Naive thymus-derived CD4-positive, alpha-beta T cell (primary cell): ENCODE results near the gene DPP10. TPM values are rescaled to one million over a fixed set of nuclear protein-coding genes. Genes with fewer than 3 reads are reported as not detected.

Experiments used
- ATAC-seq: fragments of 150-1000 bp; cut with Tn5 transposase; 2 replicates; pipeline ENCODE4 v1.10.0; 2021; ENCODE audit warnings: mild to moderate bottlenecking, moderate library complexity
- CTCF ChIA-PET: fragments of 350-600 bp; sonication (Branson Sonifier 250); formaldehyde crosslinking; loops from one replicate; lab custom pipeline; 2021; ENCODE audit warnings: antibody characterized with exemption; lab: Charles Lee
- POLR2A ChIA-PET: fragments of 350-600 bp; sonication (Branson Sonifier 250); formaldehyde crosslinking; loops from one replicate; lab custom pipeline; 2021; ENCODE audit warnings: antibody characterized with exemption, inconsistent platforms; lab: Charles Lee
- DNase-seq, 9 donors: peaks; one replicate each; pipeline versions ENCODE4 v3.0.0 to v3.0.0-alpha.2; 2020 to 2022; ENCODE audit warnings: mixed read lengths in 1 of 9
- H3K27ac ChIP-seq: one replicate; pipeline ENCODE4 v1.7.0; 2013; ENCODE audit warnings: mild to moderate bottlenecking, low read depth, low read length, moderate library complexity
- H3K27me3 ChIP-seq, 2 donors: one replicate each; pipeline ENCODE4 v1.7.0; 2013; ENCODE audit warnings: low read length in 2 of 2, mild to moderate bottlenecking in 2 of 2, moderate library complexity in 2 of 2; ENCODE audit not compliant: control insufficient read depth in 2 of 2, insufficient read depth in 2 of 2
- H3K36me3 ChIP-seq, 3 experiments: 1 replicate in 2 of 3; 2 replicates in 1 of 3; pipeline ENCODE4 v1.7.0; 2013; ENCODE audit warnings: low read length in 3 of 3, mild to moderate bottlenecking in 3 of 3, moderate library complexity in 1 of 3; ENCODE audit not compliant: insufficient read depth in 3 of 3, control insufficient read depth in 2 of 3
- H3K4me1 ChIP-seq, 2 donors: one replicate each; pipeline ENCODE4 v1.7.0; 2013; ENCODE audit warnings: low read length in 2 of 2, mild to moderate bottlenecking in 2 of 2, moderate library complexity in 1 of 2; ENCODE audit not compliant: control insufficient read depth in 2 of 2, insufficient read depth in 2 of 2
- H3K4me3 ChIP-seq: 2 replicates; pipeline ENCODE4 v1.7.0; 2013; ENCODE audit warnings: mild to moderate bottlenecking, low read length
- H3K9me3 ChIP-seq, 3 experiments: 1 replicate in 2 of 3; 2 replicates in 1 of 3; pipeline ENCODE4 v1.7.0; 2013; ENCODE audit warnings: low read length in 3 of 3; ENCODE audit not compliant: control insufficient read depth in 2 of 3
- H3K27ac Mint-ChIP-seq, 9 donors: one replicate each; pipeline ENCODE4 v1.8.0; 2020 to 2022; ENCODE audit warnings: mixed read lengths in 9 of 9, mild to moderate bottlenecking in 8 of 9, moderate library complexity in 5 of 9, inconsistent platforms in 2 of 9
- H3K27me3 Mint-ChIP-seq, 5 donors: one replicate each; pipeline ENCODE4 v1.8.0; 2021 to 2022; ENCODE audit warnings: mixed read lengths in 5 of 5, mild to moderate bottlenecking in 1 of 5
- H3K36me3 Mint-ChIP-seq, 5 donors: one replicate each; pipeline ENCODE4 v1.8.0; 2020 to 2022; ENCODE audit warnings: mixed read lengths in 5 of 5, mild to moderate bottlenecking in 3 of 5, inconsistent platforms in 1 of 5
- H3K4me1 Mint-ChIP-seq, 7 donors: one replicate each; pipeline ENCODE4 v1.8.0; 2020 to 2022; ENCODE audit warnings: mixed read lengths in 7 of 7, mild to moderate bottlenecking in 3 of 7, inconsistent platforms in 1 of 7
- H3K4me3 Mint-ChIP-seq, 10 donors: one replicate each; pipeline ENCODE4 v1.8.0; 2020 to 2022; ENCODE audit warnings: mild to moderate bottlenecking in 10 of 10, mixed read lengths in 10 of 10, moderate library complexity in 6 of 10, inconsistent platforms in 2 of 10
- H3K9me3 Mint-ChIP-seq, 11 donors: one replicate each; pipeline ENCODE4 v1.8.0; 2020 to 2022; ENCODE audit warnings: mixed read lengths in 11 of 11, mild to moderate bottlenecking in 4 of 11, inconsistent platforms in 1 of 11, moderate library complexity in 1 of 11
- intact Hi-C, 2 donors: fragments of 100-400 bp; cut with micrococcal nuclease; formaldehyde crosslinking; loops; one replicate each; pipeline ENCODE4 v1.15.1; 2023
- polyA plus RNA-seq, 2 donors: library from polyadenylated mRNA; unstranded; fragments of 300-500 nt; fragmentation: Illumina TruSeq; gene quantifications; one replicate each; pipeline ENCODE4 v1.2.3, GENCODE V29; 2021
- total RNA-seq, 6 experiments: library from RNA in 5 of 6; stranded (reverse) in 5 of 6; gene quantifications; 1 replicate in 5 of 6; 2 replicates in 1 of 6; pipeline ENCODE4 v1.2.3 and lab custom pipeline; 2021 to 2026

DPP10 gene
- total and polyA plus RNA-seq, 7 experiments from 2014 or later: not detected

DNA sequence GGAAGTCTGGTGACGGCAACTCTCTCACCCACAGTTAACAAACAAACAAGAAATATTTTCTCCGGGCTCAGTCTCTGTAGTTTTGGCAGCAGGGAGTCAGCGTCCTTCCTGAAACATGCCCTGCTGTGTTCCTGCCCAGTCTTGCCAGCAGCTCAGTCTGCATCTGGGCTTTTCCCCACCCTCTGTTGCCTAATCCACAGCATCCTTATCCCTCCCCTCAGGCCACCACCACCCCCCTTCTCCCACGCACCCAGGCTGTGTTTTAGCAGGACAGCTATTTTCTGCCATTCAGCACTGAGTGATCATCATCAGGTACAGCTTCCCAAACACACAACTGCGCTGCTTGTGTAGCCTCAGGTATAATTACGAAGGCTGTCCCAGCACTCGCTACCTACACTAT, 168.2 kb downstream of the DPP10 start:
- Histone ChIP-seq H3K27me3 (no peaks in the 10 kb centered on the region), H3K36me3 (no peaks in the 10 kb centered on the region), H3K4me3 (no peak overlapping the region), H3K4me1 (no peaks in the 10 kb centered on the region), H3K9me3 (no peaks in the 10 kb centered on the region), H3K27ac (no peak overlapping the region)
- H3K27ac Mint-ChIP-seq: no peak overlapping the region
- DNase-seq: no peak
- no peaks in the 10 kb centered on the region for H3K4me1 Mint-ChIP-seq
- ATAC-seq: no peak
- intact Hi-C loops: no loop called here
- H3K27me3 Mint-ChIP-seq: peaks cover 0 to 9% (median 4%) of the 10 kb centered on the region in 5 donors
- ChIA-PET POLR2A (no interaction called here), CTCF (no interaction called here)
- no peaks in the 10 kb centered on the region for H3K36me3 Mint-ChIP-seq
- H3K4me3 Mint-ChIP-seq: no peak overlapping the region
- peaks cover 0 to 8% (median 0%) of the 10 kb centered on the region in 11 donors for H3K9me3 Mint-ChIP-seq

DNA sequence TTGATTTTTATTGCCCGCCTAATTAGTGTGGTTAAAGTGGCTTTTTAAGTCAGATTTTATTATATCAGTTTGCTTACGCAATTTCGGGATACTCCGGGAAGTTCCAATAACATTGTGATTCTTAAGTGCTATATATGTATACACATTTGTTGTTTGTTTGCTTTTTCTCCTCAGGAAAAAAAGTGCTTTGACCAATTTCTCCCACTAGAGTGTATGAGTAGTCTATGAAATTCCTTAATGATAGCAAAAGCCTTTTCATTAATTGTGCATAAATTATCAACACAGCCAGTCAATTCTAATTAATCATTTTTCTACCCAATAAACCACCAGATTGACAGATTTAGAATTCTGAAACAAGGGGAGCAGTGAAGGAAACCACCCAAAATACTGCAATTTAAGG, 172.2 kb downstream of the DPP10 start:
- no peak overlapping the region for H3K27ac ChIP-seq
- H3K9me3 ChIP-seq: no peaks in the 10 kb centered on the region
- H3K27me3 Mint-ChIP-seq: peaks cover 0 to 11% (median 4%) of the 10 kb centered on the region in 5 donors
- CTCF ChIA-PET: no interaction called here
- no peaks in the 10 kb centered on the region for H3K4me1 Mint-ChIP-seq
- intact Hi-C loops: no loop called here
- DNase-seq: no peak
- H3K27ac Mint-ChIP-seq: no peak overlapping the region
- no peaks in the 10 kb centered on the region for H3K36me3 ChIP-seq
- H3K4me1 ChIP-seq: no peaks in the 10 kb centered on the region
- peaks cover 0 to 8% (median 0%) of the 10 kb centered on the region in 11 donors for H3K9me3 Mint-ChIP-seq
- no peak overlapping the region for H3K4me3 Mint-ChIP-seq
- no peak overlapping the region for H3K4me3 ChIP-seq
- H3K36me3 Mint-ChIP-seq: peaks cover 0 to 4% (median 0%) of the 10 kb centered on the region in 5 donors
- H3K27me3 ChIP-seq: no peaks in the 10 kb centered on the region
- no peak for ATAC-seq
- POLR2A ChIA-PET: no interaction called here

DNA sequence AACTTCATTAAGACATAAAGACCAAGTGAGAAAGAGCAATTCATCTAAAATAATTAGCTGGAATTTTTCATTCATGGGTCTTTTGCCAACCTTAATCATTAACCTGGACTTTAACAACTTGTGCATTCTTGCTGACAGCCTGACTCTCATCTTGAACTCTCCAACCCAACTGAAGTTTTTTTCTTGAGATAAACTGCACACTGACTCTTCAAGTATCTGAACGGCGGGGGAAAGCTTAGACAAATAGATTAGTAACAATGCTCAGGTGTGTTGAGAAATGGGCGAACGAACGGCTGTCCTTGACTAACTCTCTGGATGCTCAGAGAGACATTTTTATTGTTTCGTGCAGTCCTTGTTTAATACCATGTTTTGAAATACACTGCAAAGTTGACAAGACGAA, 186.0 kb downstream of the DPP10 start:
- Histone ChIP-seq H3K9me3 (no peaks in the 10 kb centered on the region), H3K4me1 (no peaks in the 10 kb centered on the region), H3K27me3 (no peaks in the 10 kb centered on the region), H3K36me3 (no peaks in the 10 kb centered on the region), H3K27ac (no peak overlapping the region), H3K4me3 (no peak overlapping the region)
- Mint-ChIP-seq H3K36me3 (no peaks in the 10 kb centered on the region), H3K9me3 (peaks cover 0 to 1% (median 0%) of the 10 kb centered on the region in 11 donors), H3K27me3 (no peaks in the 10 kb centered on the region), H3K4me3 (no peak overlapping the region), H3K4me1 (no peaks in the 10 kb centered on the region), H3K27ac (no peak overlapping the region)
- ChIA-PET POLR2A (no interaction called here), CTCF (no interaction called here)
- DNase-seq (no peak), ATAC-seq (no peak)
- intact Hi-C loops: no loop called here

DNA sequence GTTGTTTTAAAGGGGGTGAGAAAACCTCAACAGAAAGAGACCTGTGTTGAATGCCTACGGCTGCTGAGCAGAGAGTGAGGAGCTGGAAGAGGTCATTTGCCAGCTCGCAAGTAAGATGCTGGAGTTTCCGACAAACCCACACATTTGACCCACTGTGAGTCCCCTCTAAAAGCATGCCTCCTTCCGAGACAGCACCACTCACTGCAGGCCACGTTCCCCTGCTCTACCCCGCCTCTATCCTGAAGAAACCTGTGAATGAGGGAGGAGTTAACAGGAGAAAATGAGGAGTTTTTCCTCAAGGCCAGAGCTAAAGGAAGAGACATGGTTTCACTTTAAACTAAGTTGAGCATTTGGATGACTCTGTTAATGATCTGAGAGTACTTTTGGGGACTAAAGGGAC, 188.7 kb downstream of the DPP10 start:
- ChIA-PET CTCF (interaction anchor here (0.6 kb wide), 1 partner anchor 54 kb away, joined by 3 read pairs; no protein-coding TSS in a partner anchor), POLR2A (no interaction called here)
- H3K27ac ChIP-seq: no peak overlapping the region
- no peaks in the 10 kb centered on the region for H3K27me3 Mint-ChIP-seq
- H3K4me3 ChIP-seq: no peak overlapping the region
- no peak overlapping the region for H3K27ac Mint-ChIP-seq
- intact Hi-C loops: no loop called here
- H3K36me3 Mint-ChIP-seq: no peaks in the 10 kb centered on the region
- H3K9me3 ChIP-seq: no peaks in the 10 kb centered on the region
- H3K36me3 ChIP-seq: no peaks in the 10 kb centered on the region
- H3K9me3 Mint-ChIP-seq: peaks cover 0 to 1% (median 0%) of the 10 kb centered on the region in 11 donors
- no peak overlapping the region for H3K4me3 Mint-ChIP-seq
- H3K4me1 ChIP-seq: no peaks in the 10 kb centered on the region
- ATAC-seq (no peak), DNase-seq (no peak)
- no peaks in the 10 kb centered on the region for H3K4me1 Mint-ChIP-seq
- no peaks in the 10 kb centered on the region for H3K27me3 ChIP-seq

DNA sequence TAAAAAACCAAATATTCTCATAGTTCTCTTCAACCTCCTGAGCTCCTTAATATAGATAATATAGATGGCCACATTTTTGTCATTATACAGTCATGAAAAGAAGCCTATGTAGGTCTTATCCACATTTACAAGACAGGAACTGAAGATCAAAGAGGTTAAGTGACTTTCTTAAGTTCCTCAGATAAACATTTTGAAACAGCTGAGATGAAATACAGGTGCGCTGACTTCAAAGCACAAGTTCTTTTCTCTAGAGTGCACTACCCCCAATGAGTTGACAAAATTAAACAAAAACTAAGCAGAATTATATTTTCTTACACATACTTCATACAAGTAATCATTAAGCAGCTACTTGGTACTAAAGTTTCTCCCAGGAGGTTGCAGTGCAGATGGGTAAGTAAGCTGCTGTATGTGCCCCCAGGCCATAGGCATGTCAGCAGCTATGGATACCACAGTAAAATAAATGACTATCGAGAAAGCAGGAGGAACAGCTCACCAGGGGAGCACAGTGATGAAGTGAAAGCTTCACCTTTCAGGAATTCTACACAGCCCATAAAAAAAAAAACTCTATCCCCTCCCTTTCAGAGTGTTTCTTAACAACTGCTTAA, 199.8 kb downstream of the DPP10 start:
- no peaks in the 10 kb centered on the region for H3K27me3 ChIP-seq
- intact Hi-C loops: no loop called here
- Mint-ChIP-seq H3K4me1 (peaks cover 0 to 15% (median 0%) of the 10 kb centered on the region in 7 donors), H3K9me3 (peaks cover 0 to 5% (median 0%) of the 10 kb centered on the region in 11 donors), H3K4me3 (peak overlapping the region in 4 of 10 donors; percentile 5 to 58 (median 20)), H3K27ac (peak overlapping the region in 2 of 9 donors; percentile 9 to 13), H3K27me3 (peaks cover 0 to 7% (median 0%) of the 10 kb centered on the region in 5 donors), H3K36me3 (no peaks in the 10 kb centered on the region)
- H3K4me1 ChIP-seq: no peaks in the 10 kb centered on the region
- DNase-seq (peak in 4 of 9 donors; percentile 5 to 24 (median 14)), ATAC-seq (no peak)
- POLR2A ChIA-PET: no interaction called here
- no peak overlapping the region for H3K27ac ChIP-seq
- CTCF ChIA-PET: no interaction called here
- no peaks in the 10 kb centered on the region for H3K9me3 ChIP-seq
- no peak overlapping the region for H3K4me3 ChIP-seq
- no peaks in the 10 kb centered on the region for H3K36me3 ChIP-seq

DNA sequence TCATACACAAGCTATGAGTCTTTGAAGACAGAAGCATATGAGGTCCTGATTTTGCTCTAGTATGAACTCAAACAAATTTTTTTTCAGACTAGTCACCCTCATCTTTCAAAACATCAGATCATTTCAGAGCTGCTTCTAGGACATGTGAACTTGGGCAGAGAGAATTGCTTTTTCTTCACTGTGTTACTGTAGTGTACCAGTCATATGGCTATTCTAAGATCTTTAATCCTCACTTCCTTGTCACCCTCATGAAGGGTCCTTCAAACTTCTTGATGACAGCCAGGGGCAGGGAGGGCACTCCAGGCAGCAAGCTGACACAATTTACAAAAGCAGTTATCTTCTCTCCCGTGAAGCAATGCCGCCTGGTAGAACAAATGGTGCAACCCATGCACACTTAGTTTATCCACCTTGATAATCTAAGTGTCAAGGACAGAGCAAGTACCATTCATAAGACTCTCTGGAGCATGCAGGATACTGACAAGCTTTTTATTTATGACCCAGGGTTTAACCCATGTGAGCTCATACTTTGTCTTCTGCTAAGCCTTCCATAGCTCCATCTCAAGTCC, 200.6 kb downstream of the DPP10 start:
- Histone ChIP-seq H3K9me3 (no peaks in the 10 kb centered on the region), H3K36me3 (no peaks in the 10 kb centered on the region), H3K4me1 (no peaks in the 10 kb centered on the region), H3K4me3 (no peak overlapping the region), H3K27ac (no peak overlapping the region), H3K27me3 (no peaks in the 10 kb centered on the region)
- ChIA-PET POLR2A (no interaction called here), CTCF (interaction anchor here (0.6 kb wide), 1 partner anchor 94 kb away, joined by 3 read pairs; no protein-coding TSS in a partner anchor)
- DNase-seq (no peak), ATAC-seq (no peak)
- H3K4me1 Mint-ChIP-seq: peaks cover 0 to 15% (median 0%) of the 10 kb centered on the region in 7 donors
- H3K27ac Mint-ChIP-seq: peak overlapping the region in 1 of 9 donors; percentile 9
- peak overlapping the region in 1 of 10 donors; percentile 18 for H3K4me3 Mint-ChIP-seq
- peaks cover 0 to 7% (median 0%) of the 10 kb centered on the region in 5 donors for H3K27me3 Mint-ChIP-seq
- intact Hi-C loops: no loop called here
- H3K9me3 Mint-ChIP-seq: peaks cover 0 to 4% (median 0%) of the 10 kb centered on the region in 11 donors
- H3K36me3 Mint-ChIP-seq: peaks cover 0 to 4% (median 0%) of the 10 kb centered on the region in 5 donors
